NCI-H345 treated with DMSO at 0.1 percent for 48 hours (cell line): ENCODE results near the gene P2RX5.

Experiments used
- DNase-seq: peaks from one replicate; lab custom pipeline; 2025; ENCODE audit not compliant: unreplicated experiment; lab: John Stamatoyannopoulos, UW

The P2RX5 gene

GRCh38 chr17:3682033-3682432 is 13.9 kb downstream of the P2RX5 start:
- DNase-seq, result no peak

GRCh38 chr17:3681565-3681964 is 14.4 kb downstream of the P2RX5 start:
- DNase-seq, result no peak

GRCh38 chr17:3681057-3681456 is 14.9 kb downstream of the P2RX5 start:
- DNase-seq, result no peak

GRCh38 chr17:3679531-3680126 is 16.3 kb downstream of the P2RX5 start:
- DNase-seq, result no peak

- DNase-seq, result no peak
Observed at GRCh38 chr17:3678821-3679530, 17.0 kb downstream of the P2RX5 start.

- no peak for DNase-seq
Observed at GRCh38 chr17:3678095-3678820, 17.7 kb downstream of the P2RX5 start.

GRCh38 chr17:3675886-3676285 is 20.1 kb downstream of the P2RX5 start:
- no peak for DNase-seq

GRCh38 chr17:3672571-3672970 is 23.4 kb downstream of the P2RX5 start:
- no peak for DNase-seq

- DNase-seq, result no peak
Observed at GRCh38 chr17:3669548-3669947, 26.4 kb downstream of the P2RX5 start.

- DNase-seq, result no peak
Observed at GRCh38 chr17:3669085-3669347, 26.9 kb downstream of the P2RX5 start.

- DNase-seq, result peak; percentile 84
Observed at GRCh38 chr17:3668279-3669084, 27.5 kb downstream of the P2RX5 start, which contains the start of the genes EMC6 and TAX1BP3. TSS of gene EMC6 (plus strand) at chr17:3668812. CDS start at chr17:3669147, 335 bp downstream. TSS of gene TAX1BP3 (minus strand) at chr17:3668578. CDS start at chr17:3668526, 52 bp downstream.

- DNase-seq, result no peak
Observed at GRCh38 chr17:3667366-3668278, 28.3 kb downstream of the P2RX5 start.

GRCh38 chr17:3666516-3666915 is 29.4 kb downstream of the P2RX5 start:
- no peak for DNase-seq

- DNase-seq, result no peak
Observed at GRCh38 chr17:3665834-3666233, 30.1 kb downstream of the P2RX5 start.

- DNase-seq, result no peak
Observed at GRCh38 chr17:3663102-3664011, 32.6 kb downstream of the P2RX5 start.

- DNase-seq, result no peak
Observed at GRCh38 chr17:3660311-3660891, 35.6 kb downstream of the P2RX5 start.

GRCh38 chr17:3659541-3660111 is 36.3 kb downstream of the P2RX5 start:
- DNase-seq, result no peak

GRCh38 chr17:3658784-3659449 is 37.0 kb downstream of the P2RX5 start:
- DNase-seq, result no peak
